Coronary artery (tissue), 2 donors: ENCODE measurements around the gene GREM2.

Experiments used
- DNase-seq: peaks from one replicate; pipeline ENCODE4 v3.0.0-alpha.2; 2017; ENCODE audit warnings: low spot score
- H3K27ac ChIP-seq, 2 donors: fragments of 200-600 bp; sonication (generic); one replicate each; pipeline ENCODE4 v1.5.1; 2016 to 2019
- H3K4me3 ChIP-seq: fragments of 200-600 bp; sonication (generic); 2 replicates; pipeline ENCODE4 v1.5.1; 2016; ENCODE audit warnings: mild to moderate bottlenecking, moderate library complexity
- TF ChIP-seq, protein P1 (sequence below): fragments of 200-600 bp; sonication (generic); IDR thresholded peaks from one replicate; pipeline ENCODE4 v1.5.1; 2019; ENCODE audit warnings: antibody characterized with exemption

Gene GREM2

DNA sequence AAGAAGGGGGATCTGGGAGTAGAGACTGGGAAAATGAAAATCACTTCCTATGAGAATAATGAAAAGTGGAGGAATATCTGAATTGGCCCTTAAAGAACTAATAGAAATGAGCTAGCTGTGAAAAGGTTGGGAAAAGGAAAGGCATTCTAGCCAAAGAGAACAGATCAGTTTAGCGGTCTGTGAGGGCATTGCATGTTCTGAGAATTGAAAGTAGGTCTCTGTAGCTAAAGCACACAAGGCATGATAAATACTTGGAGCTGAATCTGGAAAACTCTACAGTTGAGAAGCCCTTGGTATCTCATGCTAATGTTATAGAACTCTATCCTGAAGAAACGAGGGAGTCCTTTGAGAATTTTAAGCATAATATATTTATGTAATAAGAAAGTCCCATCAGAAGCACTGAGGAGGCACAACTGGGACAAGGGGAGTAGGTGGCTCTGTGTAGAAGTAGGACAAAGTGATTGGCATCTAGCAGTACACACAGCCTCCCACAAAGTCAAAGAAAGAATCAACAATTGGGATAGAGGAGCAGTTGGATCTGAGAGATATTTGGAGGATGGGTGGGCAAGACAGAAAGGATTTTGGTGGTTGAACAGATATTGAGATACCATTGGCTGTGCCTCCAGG, 78.7 kb downstream of the GREM2 start:
- DNase-seq: no peak
- H3K27ac ChIP-seq: no peak overlapping the region
- TF ChIP-seq, protein P1, sequence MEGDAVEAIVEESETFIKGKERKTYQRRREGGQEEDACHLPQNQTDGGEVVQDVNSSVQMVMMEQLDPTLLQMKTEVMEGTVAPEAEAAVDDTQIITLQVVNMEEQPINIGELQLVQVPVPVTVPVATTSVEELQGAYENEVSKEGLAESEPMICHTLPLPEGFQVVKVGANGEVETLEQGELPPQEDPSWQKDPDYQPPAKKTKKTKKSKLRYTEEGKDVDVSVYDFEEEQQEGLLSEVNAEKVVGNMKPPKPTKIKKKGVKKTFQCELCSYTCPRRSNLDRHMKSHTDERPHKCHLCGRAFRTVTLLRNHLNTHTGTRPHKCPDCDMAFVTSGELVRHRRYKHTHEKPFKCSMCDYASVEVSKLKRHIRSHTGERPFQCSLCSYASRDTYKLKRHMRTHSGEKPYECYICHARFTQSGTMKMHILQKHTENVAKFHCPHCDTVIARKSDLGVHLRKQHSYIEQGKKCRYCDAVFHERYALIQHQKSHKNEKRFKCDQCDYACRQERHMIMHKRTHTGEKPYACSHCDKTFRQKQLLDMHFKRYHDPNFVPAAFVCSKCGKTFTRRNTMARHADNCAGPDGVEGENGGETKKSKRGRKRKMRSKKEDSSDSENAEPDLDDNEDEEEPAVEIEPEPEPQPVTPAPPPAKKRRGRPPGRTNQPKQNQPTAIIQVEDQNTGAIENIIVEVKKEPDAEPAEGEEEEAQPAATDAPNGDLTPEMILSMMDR: no peak
- H3K4me3 ChIP-seq: no peak overlapping the region

DNA sequence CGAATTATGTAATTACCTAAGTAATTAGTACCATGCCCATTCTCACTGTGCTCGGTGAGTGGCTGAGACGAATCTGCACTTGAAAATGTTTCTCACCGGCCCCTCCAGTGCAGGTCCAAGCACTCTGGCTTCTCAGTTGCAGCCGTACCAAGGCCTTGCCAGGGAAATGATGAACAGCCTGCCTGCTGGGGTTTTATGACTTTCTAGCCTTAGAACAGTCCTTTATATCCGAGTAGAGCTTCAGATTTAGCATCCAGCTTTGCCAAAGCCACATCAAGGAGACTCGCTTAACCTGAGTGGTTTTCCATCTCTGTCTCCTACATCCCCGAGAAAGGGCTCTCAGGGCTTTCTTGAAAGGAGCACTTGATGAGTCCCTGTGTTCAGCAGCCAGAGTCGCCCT, 83.4 kb downstream of the GREM2 start:
- no peak overlapping the region for H3K27ac ChIP-seq
- no peak overlapping the region for H3K4me3 ChIP-seq
- TF ChIP-seq, protein P1: no peak
- no peak for DNase-seq

DNA sequence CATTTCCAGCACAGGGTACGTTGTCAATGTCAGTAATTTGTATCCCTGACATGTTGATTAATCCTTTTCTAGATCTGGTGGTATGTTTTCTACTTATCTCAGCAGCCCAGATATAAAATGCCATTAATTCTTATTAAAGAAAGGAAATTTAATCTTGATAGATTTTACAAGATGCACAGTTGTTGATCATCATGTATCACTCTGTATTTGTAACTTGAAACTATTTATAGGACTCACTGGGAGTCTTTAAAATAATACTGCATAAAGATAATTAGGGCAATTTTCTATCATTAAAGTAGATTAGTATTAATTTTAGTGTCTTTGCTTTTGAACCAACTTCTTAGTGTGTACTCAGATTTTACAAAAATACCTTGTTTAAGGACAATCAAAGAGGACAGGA, 84.9 kb downstream of the GREM2 start:
- TF ChIP-seq, protein P1: no peak
- no peak overlapping the region for H3K4me3 ChIP-seq
- DNase-seq: no peak
- no peak overlapping the region for H3K27ac ChIP-seq

GRCh38 chr1:240526312-240526711, 85.6 kb downstream of the GREM2 start:
- H3K4me3 ChIP-seq: no peak overlapping the region
- no peak for DNase-seq
- TF ChIP-seq, protein P1: no peak
- H3K27ac ChIP-seq: no peak overlapping the region

GRCh38 chr1:240524356-240525069, 87.4 kb downstream of the GREM2 start:
- TF ChIP-seq, protein P1: no peak
- Histone ChIP-seq H3K4me3 (no peak overlapping the region), H3K27ac (no peak overlapping the region)
- DNase-seq: no peak

DNA sequence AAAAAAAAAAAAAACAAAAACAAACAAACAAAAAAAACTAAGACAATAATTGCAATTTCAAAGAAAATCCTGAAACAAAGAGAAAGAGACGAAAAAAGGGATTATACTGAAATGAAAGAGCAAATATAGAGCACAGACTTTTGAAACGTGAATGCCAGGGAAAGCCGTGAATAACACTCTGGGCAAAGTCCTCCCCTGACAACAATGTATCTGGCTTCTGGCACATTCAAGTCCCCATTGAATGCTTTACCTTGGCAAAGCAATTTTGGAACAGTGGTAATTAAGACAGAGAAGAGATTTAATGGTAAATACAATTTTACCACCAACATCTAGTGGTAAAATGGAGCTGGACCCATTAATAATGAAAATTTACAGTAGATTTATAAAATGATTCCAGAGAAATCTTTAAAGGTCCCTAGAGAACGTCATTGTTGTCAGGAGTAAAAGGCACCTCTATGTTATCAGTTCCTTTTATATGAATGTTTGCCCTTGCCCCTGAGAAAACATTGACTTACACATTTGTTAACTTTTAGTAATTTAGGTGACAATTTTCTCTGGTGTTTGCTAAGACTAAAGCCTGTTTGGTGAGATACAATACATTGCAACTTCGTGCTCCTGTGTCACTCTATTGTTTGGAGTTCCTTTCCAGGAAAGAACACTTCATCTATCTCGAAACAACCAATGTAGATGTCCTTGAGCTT, 89.7 kb downstream of the GREM2 start:
- Histone ChIP-seq H3K4me3 (no peak overlapping the region), H3K27ac (no peak overlapping the region)
- TF ChIP-seq, protein P1: no peak
- no peak for DNase-seq
